AG10803 (cell line): ENCODE results near the gene GLS.

ENCODE experiments used
- DNase-seq: peaks from one replicate; pipeline ENCODE4 v3.0.0; 2010; ENCODE audit warnings: low read depth
- H3K4me3 ChIP-seq: 2 replicates; pipeline ENCODE4 v1.5.1; 2011; ENCODE audit warnings: mild to moderate bottlenecking, low read length, control low read depth
- TF ChIP-seq, protein P1 (sequence below): conservative IDR thresholded peaks from 2 replicates; pipeline ENCODE4 v1.5.1; 2011; ENCODE audit warnings: mild to moderate bottlenecking, low read length, control low read depth, inconsistent platforms

GLS gene

DNA sequence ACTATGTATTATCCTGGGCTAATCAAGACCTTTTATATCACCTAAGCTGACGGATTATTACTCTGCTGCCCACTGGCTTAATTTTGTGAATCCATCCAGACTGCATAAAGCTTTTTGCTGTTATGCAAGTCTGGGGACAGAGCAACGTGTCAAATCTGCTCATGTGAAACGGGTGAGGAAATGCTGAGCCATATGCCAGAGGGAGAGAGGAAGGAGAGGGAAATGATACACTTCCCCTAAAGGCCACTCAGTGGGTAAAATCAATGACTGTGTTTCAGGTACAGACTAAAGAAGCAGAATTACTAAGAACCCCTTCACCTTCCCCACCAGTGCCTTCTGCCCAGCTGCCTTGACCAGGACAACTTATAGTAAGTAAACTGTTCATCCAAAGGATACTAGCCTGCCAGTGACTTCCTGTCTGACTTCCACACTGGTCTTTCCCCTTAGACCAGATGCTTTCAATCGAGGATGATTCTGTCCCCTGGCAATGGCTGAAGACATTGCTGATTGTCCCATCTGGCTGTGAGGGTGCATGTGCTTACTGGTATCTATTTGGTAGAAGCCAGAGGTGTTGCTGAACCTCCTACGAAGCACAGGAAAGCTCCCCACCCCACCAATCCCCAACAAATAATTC is 90.4 kb downstream of the GLS start:
- TF ChIP-seq, protein P1, sequence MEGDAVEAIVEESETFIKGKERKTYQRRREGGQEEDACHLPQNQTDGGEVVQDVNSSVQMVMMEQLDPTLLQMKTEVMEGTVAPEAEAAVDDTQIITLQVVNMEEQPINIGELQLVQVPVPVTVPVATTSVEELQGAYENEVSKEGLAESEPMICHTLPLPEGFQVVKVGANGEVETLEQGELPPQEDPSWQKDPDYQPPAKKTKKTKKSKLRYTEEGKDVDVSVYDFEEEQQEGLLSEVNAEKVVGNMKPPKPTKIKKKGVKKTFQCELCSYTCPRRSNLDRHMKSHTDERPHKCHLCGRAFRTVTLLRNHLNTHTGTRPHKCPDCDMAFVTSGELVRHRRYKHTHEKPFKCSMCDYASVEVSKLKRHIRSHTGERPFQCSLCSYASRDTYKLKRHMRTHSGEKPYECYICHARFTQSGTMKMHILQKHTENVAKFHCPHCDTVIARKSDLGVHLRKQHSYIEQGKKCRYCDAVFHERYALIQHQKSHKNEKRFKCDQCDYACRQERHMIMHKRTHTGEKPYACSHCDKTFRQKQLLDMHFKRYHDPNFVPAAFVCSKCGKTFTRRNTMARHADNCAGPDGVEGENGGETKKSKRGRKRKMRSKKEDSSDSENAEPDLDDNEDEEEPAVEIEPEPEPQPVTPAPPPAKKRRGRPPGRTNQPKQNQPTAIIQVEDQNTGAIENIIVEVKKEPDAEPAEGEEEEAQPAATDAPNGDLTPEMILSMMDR = no peak
- DNase-seq = no peak
- no peak overlapping the region for H3K4me3 ChIP-seq

DNA sequence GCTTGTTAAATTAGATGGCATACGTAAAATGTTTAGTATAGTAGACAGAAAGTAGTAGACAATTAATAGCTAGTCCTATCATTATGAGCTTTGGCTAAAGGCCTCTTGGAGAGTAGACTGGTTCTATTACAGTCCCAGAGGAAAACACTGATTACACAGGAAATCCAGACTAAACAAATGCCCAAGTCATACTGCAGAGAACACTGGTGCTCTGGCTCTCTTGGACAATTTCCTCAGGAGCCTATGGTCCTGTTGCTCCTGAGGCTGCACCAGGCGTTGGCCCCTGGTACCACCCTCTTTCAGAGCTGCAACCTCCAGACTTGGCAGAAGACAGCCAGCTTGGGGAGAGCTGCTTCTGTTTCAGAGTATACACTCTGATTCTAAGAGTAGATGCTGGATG is 91.6 kb downstream of the GLS start:
- H3K4me3 ChIP-seq = no peak overlapping the region
- TF ChIP-seq, protein P1 = no peak
- DNase-seq = no peak

- TF ChIP-seq, protein P1 = no peak
- DNase-seq = peak; percentile 89
- no peak overlapping the region for H3K4me3 ChIP-seq
Observed at GRCh38 chr2:190972846-190973245, 92.2 kb downstream of the GLS start.

DNA sequence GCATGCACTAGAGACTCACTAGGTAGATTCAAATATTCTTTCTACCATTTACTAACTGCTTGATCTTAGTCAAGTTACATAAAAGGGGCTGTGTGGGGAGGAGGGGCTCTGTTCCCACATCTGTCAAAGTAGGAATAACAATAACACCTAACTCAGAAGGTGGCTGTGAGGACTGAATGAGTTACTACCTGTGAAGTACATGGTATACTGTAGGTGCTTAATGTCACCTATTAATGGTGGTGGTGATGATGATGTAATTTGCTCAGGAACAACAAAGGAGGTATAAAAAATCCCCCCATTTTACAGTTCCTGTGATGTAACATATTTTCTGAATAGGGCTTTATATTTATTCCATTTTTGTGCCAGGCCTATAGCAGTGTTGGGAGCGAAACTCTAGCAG is 92.6 kb downstream of the GLS start:
- no peak overlapping the region for H3K4me3 ChIP-seq
- TF ChIP-seq, protein P1 = no peak
- no peak for DNase-seq

DNA sequence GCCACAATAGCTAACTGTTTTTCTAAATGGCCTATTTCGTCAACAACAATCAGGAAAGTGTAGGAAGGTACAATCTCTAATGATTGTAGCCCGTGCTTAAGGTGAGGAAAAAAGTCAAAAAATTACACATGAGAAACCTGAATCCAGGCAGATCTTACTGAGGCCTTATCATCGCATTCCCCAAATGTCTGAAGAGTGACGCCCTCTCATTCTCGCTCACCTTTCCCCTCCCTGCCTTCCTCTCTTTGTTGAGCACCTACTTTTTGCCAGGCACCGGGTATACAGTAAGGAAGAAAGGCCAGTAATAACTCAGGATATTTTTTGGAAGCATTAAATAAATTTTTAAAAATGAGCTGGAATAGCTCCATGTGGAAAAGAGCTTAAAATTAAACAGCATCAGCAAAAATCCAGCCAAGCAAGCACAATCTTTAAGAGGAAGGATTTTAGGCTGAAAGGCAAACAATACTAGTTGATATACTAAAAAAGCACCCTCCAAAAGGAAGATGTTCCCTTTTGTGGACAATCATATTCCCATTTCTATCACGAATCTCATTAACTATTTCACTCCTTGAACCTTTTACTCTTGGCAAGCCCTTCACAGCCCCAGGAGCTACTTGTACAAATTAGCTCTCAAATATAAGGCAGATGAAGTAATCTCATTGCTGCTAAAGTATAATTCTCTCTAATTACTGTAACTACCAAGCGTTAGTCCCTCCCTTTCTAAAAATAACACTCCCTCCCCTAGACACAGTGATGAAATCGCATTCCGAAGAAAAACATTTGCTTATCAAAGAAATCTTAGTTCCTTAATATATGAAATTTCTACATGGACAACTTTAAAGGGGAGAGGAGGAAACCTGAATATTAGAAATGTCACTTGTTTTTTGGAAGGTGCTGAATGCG is 93.4 kb downstream of the GLS start:
- TF ChIP-seq, protein P1 = no peak
- H3K4me3 ChIP-seq = no peak overlapping the region
- DNase-seq = no peak

- TF ChIP-seq, protein P1 = no peak
- DNase-seq = no peak
Observed at GRCh38 chr2:190974629-190975361, 94.2 kb downstream of the GLS start.

More at GRCh38 chr2:190974629-190975361, 94.2 kb downstream of the GLS start:
- no peak overlapping the region for H3K4me3 ChIP-seq
